Activated effector memory CD4-positive, alpha-beta T cell treated with Interleukin-2 at 50 U/mL for 16 hours (primary cell): ENCODE data around the gene ACP7.
A peak's percentile ranks its signal among the peaks of the same experiment; 100 is the strongest.
"Not testable (repeated sequence)": the region's sequence is repeated elsewhere in the genome, so short reads cannot be mapped to it uniquely, and the experiment has no call there.

Experiments used
- DNase-seq: peaks from one replicate; pipeline ENCODE4 v3.0.0-alpha.2; 2020

The ACP7 gene

GRCh38 chr19:39078436-39079200, 5.5 kb upstream of the ACP7 start:
- no peak for DNase-seq

- no peak for DNase-seq
Observed at GRCh38 chr19:39080431-39080830, 3.7 kb upstream of the ACP7 start.

- no peak for DNase-seq
Observed at GRCh38 chr19:39082167-39082566, 2.0 kb upstream of the ACP7 start.

DNA sequence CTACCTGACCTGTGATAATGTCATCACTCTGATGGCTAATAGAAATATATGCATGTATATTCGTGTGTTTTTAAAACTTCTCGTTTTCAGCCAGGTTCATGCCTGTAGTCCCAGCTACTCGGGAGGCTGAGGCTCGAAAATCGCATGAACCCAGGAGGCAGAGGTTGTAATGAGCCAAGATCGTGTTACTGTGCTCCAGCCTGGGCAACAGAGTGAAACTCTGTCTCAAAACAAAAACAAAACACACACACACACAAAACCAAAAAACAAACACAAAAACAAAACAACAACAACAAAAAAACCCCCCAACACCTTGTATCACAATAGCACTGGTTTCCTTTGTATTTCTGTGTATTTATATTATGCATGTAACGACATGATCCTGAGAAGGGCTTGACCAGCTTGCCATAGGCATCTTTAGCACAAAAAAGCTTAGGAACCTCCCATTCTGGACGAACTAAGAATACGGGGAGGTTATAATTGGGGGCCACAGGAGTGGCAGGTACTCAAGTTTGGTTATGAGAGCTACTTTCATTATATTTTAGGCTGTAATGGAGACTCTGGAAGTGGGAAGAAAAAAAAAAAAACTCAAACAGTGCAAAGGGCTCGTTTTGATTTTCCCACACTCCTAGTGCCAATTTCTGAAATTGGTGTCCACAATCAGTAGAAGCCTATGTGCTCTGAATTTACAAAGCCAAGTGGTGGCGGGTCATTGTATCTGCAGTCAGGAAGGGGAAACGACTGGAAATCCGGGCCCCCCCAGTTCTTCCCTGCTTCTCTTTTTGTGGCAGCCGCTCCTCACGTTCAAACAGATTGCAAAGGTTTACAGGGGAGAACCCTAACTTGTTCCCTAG, 1.2 kb upstream of the ACP7 start:
- no peak for DNase-seq

DNA sequence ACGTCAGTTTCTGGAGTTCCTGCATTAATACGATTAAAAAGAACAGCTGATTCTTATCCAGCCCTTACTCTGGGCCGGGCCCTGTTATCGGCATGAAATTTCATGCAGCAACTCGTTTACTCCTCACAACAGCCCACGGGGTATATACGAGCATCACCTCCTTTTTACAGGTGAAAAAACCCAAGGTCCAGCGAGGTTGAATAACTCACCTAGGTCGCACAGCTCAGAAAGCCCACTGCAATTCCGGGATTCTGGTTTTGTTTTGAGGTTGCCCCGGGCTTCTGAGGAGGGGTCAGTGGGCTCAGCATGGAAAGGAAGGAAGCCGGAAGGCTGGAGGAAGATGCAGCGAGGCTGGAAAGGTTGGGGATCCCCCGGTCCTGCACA, 577 bp upstream of the ACP7 start:
- peak; percentile 1 for DNase-seq

DNA sequence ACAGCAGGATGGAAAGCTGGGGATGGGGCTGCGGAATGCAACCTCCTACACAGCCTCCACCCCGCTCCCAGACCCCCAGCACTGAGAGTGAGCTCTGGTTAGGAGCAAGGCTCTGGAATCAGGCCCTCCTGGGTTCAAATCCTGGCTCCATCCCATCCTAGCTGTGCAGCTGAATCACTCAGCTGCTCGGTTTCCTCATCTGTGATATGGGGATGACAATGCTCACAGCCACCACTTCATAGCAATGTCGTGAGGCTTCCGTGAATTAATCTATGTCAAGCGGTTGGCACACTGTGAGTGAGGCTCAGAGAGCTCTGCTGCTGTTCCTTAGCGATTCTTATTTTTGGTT, 538 bp downstream of the ACP7 start:
- DNase-seq = no peak

DNA sequence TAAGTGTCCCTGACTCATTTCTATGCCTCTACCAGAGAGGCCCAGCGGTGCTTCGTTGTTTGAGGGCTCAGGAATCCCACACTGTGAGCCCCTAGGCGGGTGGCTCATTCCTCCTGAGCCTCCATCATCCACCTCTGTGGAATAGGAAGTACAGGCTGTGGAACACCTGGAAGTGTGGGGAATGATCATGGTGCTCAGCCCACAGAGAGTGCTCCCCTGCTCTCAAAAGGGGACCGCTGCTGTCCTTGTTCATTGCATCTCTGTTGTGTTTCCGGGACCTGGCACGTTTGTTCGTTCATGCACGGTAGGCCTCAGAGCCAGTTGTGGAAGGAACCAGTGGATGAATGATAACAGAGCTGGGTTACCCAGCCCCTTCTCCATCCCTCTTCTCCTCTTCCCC, 1.2 kb downstream of the ACP7 start:
- no peak for DNase-seq

DNA sequence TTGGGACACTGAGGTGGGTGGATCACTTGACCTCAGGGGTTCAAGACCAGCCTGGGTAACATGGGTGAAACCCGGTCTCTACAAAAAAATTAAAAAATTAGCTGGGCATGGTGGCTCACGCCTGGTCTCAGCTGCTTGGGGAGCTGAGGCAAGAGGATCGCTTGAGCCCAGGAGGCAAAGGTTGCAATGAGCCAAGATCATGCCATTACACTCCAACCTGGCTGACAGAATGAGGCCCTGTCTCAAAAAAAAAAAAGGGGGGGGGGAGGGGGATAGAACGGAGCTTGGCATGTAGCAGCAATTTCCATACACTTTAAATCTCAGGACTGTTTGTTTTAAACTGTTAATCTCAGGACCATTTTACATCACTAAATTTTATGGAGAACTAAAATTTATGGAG, 2.2 kb downstream of the ACP7 start:
- DNase-seq = no peak

DNA sequence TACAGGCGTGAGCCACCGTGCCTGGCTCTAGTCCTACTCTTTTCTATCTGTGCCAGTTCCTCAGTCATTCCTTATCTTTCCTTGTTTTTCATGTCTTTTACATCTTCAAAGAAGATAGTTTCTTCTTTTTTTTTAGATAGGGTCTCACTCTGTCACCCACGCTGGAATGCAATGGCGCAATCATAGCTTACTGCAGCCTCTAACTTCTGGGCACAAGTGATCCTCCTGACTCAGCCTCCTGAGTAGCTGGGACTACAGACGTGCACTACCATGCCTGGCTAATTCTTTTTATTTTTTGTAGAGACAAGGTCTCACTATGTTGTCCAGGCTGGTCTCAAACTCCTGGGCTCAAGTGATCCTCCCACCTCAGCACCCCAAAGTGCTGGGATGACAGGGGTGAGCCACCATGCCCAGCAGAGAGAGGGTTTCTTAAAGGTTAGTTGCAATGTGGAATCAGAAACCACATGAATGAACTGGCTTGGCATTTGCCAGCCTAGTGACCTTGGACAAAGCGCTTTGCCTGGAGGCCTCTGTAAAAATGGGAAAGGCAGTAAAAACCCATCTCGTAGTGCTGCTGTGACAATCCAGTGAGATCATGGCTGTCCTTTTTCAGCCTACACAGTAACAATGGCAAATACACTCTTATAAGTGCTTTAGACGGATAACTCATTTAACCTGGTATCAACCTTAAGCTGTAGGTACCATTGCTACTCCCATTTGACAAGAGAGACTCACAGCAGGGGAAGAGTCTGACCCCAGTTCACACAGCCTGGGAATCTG, 3.9 kb downstream of the ACP7 start:
- no peak for DNase-seq

DNA sequence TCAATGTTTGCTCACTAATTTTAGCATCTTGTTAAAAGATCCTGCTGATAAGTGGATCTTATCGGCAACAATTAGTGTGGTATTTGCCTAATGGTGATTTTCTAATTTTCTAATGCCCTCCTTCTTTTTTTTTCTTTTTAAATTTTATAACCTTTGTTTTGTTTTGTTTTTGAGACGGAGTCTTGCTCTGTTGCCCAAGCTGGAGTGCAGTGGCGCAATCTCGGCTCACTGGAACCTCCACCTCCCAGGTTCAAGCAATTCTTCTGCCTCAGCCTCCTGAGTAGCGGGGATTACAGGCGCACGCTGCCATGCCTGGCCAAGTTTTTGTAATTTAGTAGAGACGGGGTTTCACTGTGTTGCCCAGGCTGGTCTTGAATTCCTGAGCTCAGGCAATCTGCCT, 5.8 kb downstream of the ACP7 start:
- DNase-seq = not testable (repeated sequence)

- DNase-seq = no peak
Observed at GRCh38 chr19:39090881-39091280, 6.7 kb downstream of the ACP7 start.

DNA sequence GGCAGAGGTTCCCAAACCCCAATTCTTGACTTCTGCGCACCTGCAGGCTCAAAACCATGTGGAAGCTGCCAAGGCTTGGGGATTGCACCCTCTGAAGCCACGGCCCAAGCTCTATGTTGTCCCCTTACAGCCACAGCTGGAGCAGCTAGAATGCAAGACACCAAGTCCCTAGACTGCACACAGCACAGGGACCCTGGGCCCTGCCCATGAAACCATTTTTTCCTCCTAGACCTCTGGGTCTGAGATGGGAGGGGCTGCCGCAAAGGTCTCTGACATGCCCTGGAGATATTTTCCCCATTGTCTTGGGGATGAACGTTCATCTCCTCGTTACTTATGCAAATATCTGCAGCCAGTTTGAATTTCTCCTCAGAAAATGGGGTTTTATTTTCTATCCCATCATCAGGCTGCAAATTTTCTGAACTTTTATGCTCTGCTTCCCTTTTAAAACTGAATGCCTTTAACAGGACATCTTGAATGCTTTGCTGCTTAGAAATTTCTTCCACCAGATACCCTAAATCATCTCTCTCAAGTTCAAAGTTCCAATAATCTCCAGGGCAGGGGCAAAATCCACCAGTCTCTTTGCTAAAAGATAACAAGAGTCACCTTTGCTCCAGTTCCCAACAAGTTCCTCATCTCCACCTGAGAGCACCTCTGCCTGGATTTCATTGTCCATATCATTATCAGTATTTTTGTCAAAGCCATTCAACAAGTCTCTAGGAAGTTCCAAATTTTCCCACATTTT, 11.8 kb downstream of the ACP7 start:
- not testable (repeated sequence) for DNase-seq

DNA sequence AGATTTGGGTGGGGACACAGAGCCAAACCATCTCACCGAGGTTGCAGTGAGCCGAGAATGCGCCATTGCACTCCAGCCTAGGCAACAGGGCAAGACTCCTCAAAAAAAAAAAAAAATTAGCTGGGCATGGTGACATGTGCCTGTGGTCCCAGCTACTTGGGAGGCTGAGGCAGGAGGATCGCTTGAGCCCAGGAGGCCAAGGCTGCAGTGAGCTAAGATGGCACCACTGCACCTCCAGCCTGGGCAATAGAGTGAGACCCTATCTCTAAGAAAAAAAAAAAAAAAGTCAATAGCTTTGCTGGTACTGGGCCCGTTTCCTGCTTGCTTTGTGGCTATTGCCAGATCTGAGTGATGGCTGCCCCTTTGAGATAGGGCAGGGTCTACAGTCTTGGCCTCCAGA, 13.1 kb downstream of the ACP7 start:
- DNase-seq = no peak

GRCh38 chr19:39097721-39098120, 13.6 kb downstream of the ACP7 start:
- DNase-seq = no peak

- no peak for DNase-seq
Observed at GRCh38 chr19:39098365-39099269, 14.4 kb downstream of the ACP7 start.

DNA sequence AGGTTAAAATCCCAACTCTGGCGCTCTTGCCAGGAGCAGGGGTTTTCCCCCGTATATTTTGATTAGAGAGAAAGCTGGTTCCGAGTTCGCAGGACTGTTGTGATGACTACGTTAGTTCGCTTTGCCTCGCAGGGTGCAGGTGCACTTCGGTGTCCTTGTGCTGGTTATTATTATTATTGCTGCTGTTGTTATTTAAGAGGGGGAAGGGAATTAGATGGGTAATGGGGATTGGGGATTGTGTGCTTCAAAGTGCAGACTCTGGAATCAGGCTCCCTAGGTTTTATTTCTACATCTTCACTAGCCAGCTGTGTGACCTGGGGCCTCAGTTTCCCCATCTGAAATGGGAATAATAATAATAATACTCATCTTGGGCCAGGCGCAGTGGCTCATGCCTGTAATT, 15.2 kb downstream of the ACP7 start:
- no peak for DNase-seq

GRCh38 chr19:39100500-39101166, 16.5 kb downstream of the ACP7 start:
- no peak for DNase-seq

- DNase-seq = no peak
Observed at GRCh38 chr19:39103151-39103550, 19.0 kb downstream of the ACP7 start.

- no peak for DNase-seq
Observed at GRCh38 chr19:39104186-39104596, 20.0 kb downstream of the ACP7 start.

DNA sequence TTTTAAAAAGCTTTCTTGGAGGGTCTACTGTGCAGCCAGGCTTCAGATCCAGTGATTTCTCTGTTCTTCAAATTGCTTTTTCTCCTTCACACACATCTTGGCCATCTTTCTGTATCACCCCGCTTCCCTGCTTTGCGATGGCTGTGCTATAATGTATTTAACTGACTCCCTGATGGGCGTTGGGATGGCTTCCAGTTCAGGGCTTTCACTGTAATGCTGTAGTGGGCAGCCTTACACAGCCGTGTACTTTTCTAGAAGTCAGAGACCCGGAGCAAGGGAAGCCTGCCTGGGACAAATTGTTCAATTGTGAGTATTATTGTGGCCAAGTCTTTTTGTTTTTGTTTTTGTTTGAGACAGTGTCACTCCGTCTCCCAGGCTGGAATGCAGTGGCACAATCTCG, 22.0 kb downstream of the ACP7 start:
- DNase-seq = no peak

DNA sequence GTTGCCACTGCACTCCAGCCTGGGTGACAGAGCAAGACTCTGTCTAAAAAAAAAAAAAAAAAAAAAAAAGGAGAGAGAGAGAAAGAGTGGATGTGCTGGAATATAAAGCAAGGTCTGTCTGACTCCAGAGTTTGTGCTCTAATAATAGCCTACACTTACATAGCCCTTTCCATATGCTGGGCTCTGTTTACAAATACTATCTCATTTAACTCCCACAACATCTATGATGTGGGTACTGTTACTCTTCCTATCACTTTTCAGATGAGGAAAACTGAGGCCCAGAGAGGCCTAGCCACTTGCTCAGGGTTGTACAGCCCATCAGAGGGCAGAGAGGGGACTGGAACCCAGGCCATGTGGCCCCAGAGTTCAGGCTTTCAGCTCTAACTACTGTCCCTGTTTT, 25.5 kb downstream of the ACP7 start:
- DNase-seq = no peak
